Neuronal stem cell (in vitro differentiated cells): ENCODE measurements around the gene MICALL2.

Experiments
- DNase-seq: peaks from one replicate; pipeline ENCODE4 v3.0.0-alpha.2; 2013; ENCODE audit warnings: low spot score
- H2AFZ ChIP-seq: one replicate; pipeline ENCODE4 v1.6.1; 2013; ENCODE audit warnings: mild to moderate bottlenecking, low read length, inconsistent platforms
- H2AK5ac ChIP-seq: 2 replicates; pipeline ENCODE4 v1.6.1; 2013; ENCODE audit warnings: low read depth, mild to moderate bottlenecking, inconsistent platforms, low read length, moderate library complexity, mixed read lengths
- H2BK120ac ChIP-seq: 2 replicates; pipeline ENCODE4 v1.6.1; 2013; ENCODE audit warnings: low read depth, mild to moderate bottlenecking, inconsistent platforms, low read length, moderate library complexity, mixed read lengths
- H2BK12ac ChIP-seq: one replicate; pipeline ENCODE4 v1.6.1; 2013; ENCODE audit warnings: low read length, inconsistent platforms
- H2BK15ac ChIP-seq: 2 replicates; pipeline ENCODE4 v1.6.1; 2013; ENCODE audit warnings: mild to moderate bottlenecking, low read length, inconsistent platforms, mixed read lengths
- H2BK5ac ChIP-seq: one replicate; pipeline ENCODE4 v1.6.1; 2013; ENCODE audit warnings: inconsistent platforms, mild to moderate bottlenecking, low read length, moderate library complexity
- H3K14ac ChIP-seq: one replicate; pipeline ENCODE4 v1.6.1; 2013; ENCODE audit warnings: low read length, inconsistent platforms
- H3K18ac ChIP-seq: 2 replicates; pipeline ENCODE4 v1.6.1; 2013; ENCODE audit warnings: low read length, inconsistent platforms
- H3K23ac ChIP-seq: 2 replicates; pipeline ENCODE4 v1.6.1; 2013; ENCODE audit warnings: low read depth, mild to moderate bottlenecking, mixed read lengths, low read length, inconsistent platforms; ENCODE audit not compliant: poor library complexity
- H3K27ac ChIP-seq: replicated peaks from 3 replicates; pipeline ENCODE4 v1.5.1; 2013; ENCODE audit warnings: low read length, inconsistent platforms
- H3K27me3 ChIP-seq, 3 experiments: 2 replicates each; pipeline ENCODE4 v1.6.1; 2013; ENCODE audit warnings: low read length in 3 of 3, mild to moderate bottlenecking in 2 of 3, inconsistent platforms in 1 of 3, low read depth in 1 of 3, mixed read lengths in 1 of 3, moderate library complexity in 1 of 3; ENCODE audit not compliant: control insufficient read depth in 3 of 3, insufficient read depth in 3 of 3
- H3K36me3 ChIP-seq, 2 donors: replicated peaks in 1 of 2; 2 replicates each; pipeline ENCODE4 v1.6.1; 2013; ENCODE audit warnings: low read length in 2 of 2; ENCODE audit not compliant: control insufficient read depth in 2 of 2, insufficient read depth in 2 of 2
- H3K4ac ChIP-seq: 2 replicates; pipeline ENCODE4 v1.6.1; 2013; ENCODE audit warnings: inconsistent platforms, mild to moderate bottlenecking, low read length, moderate library complexity
- H3K4me1 ChIP-seq, 2 donors: 1 replicate in 1 of 2; 2 replicates in 1 of 2; pipeline ENCODE4 v1.6.1; 2013; ENCODE audit warnings: low read length in 2 of 2, low read depth in 1 of 2; ENCODE audit not compliant: control insufficient read depth in 2 of 2, insufficient read depth in 1 of 2
- H3K4me2 ChIP-seq: one replicate; pipeline ENCODE4 v1.6.1; 2013; ENCODE audit warnings: mild to moderate bottlenecking, low read length, inconsistent platforms; ENCODE audit not compliant: insufficient read depth, poor library complexity, severe bottlenecking
- H3K4me3 ChIP-seq, 2 donors: 2 replicates each; pipeline ENCODE4 v1.5.1; 2013; ENCODE audit warnings: low read length in 2 of 2, mild to moderate bottlenecking in 2 of 2, inconsistent platforms in 1 of 2, moderate library complexity in 1 of 2
- H3K79me1 ChIP-seq: one replicate; pipeline ENCODE4 v1.6.1; 2013; ENCODE audit warnings: low read depth, mild to moderate bottlenecking, inconsistent platforms, low read length, moderate library complexity
- H3K9ac ChIP-seq: one replicate; pipeline ENCODE4 v1.6.1; 2013; ENCODE audit warnings: mild to moderate bottlenecking, low read depth, low read length, inconsistent platforms; ENCODE audit not compliant: poor library complexity
- H3K9me3 ChIP-seq, 2 donors: replicated peaks in 1 of 2; 2 replicates each; pipeline versions ENCODE3 to v1.6.1; 2013; ENCODE audit warnings: low read length in 2 of 2, mild to moderate bottlenecking in 2 of 2, inconsistent platforms in 1 of 2, low read depth in 1 of 2, mixed read lengths in 1 of 2, moderate library complexity in 1 of 2; ENCODE audit not compliant: control insufficient read depth in 2 of 2, insufficient read depth in 1 of 2
- H4K8ac ChIP-seq: one replicate; pipeline ENCODE4 v1.6.1; 2013; ENCODE audit warnings: low read depth, mild to moderate bottlenecking, inconsistent platforms, low read length, moderate library complexity
- H4K91ac ChIP-seq: one replicate; pipeline ENCODE4 v1.6.1; 2013; ENCODE audit warnings: low read length, low read depth, mild to moderate bottlenecking, inconsistent platforms; ENCODE audit not compliant: poor library complexity
- WGBS, 2 donors: extraction: QIAGEN DNeasy Blood & Tissue Kit; methylation state at CpG; one replicate each; pipeline ENCODE4 v1.1.7; 2013; ENCODE audit warnings: missing lambda C conversion rate in 2 of 2, mixed read lengths in 1 of 2; ENCODE audit not compliant: insufficient read length in 2 of 2, insufficient replicate concordance in 1 of 2; ENCODE audit errors: extremely low coverage in 2 of 2; 5-methylcytosine and 5-hydroxymethylcytosine counted together

The MICALL2 gene

DNA sequence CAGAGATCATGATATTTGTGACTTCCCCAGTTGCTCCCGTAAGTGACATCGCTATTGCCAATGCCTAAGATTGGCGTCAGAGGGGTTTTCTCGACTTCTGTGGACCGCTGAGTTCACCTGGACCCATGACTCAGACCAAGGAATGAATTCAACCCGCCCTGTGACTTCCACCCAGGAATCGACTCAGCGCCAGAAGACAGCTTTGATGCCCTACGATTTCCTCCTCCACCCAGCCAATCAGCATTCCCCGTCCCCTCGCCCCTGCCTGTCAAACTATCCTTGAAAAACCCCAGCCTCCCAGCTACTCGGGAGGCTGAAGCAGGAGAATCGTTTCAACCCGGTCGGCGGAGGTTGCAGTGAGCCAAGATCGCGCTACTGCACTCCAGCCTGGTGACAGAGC lies 58.3 kb downstream of the MICALL2 start:
- Histone ChIP-seq H4K8ac (no peak overlapping the region), H2BK120ac (no peak overlapping the region), H3K27ac (no peak overlapping the region), H2BK12ac (no peak overlapping the region), H2AFZ (no peak overlapping the region), H3K9ac (no peak overlapping the region), H3K4me3 (no peak overlapping the region), H3K4me2 (no peak overlapping the region), H3K9me3 (peaks cover 3 to 4% of the 10 kb centered on the region in 2 donors), H3K27me3 (peaks cover 0 to 47% (median 38%) of the 10 kb centered on the region in 3 experiments), H3K79me1 (no peaks in the 10 kb centered on the region), H3K4me1 (peaks cover 3 to 6% of the 10 kb centered on the region in 2 donors), H3K23ac (no peak overlapping the region), H3K4ac (no peak overlapping the region), H2BK5ac (no peak overlapping the region), H3K18ac (no peak overlapping the region), H2BK15ac (no peak overlapping the region), H2AK5ac (no peak overlapping the region), H4K91ac (no peak overlapping the region), H3K36me3 (no peaks in the 10 kb centered on the region), H3K14ac (no peak overlapping the region)
- no peak for DNase-seq
- WGBS, 2 donors = no CpG with 5 or more reads among the region's 18 CpGs

DNA sequence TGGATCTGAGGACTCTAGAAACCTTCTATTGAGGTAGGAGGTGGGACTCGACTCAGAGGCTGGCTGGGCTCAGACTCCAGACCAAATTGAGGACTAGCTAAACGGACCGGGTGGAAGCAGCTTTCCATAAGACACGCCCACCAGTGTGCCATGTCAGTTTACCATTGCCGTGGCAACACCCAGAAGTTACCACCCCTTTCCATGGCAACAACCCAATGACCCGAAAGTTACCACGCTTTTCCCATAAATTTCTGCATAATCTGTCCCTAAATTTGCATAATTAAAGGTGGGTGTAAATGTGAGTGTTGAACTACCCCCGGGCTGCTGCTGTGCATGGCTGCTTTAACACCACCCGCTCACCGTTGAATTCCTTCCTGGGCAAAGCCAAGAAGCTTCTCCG lies 58.9 kb downstream of the MICALL2 start:
- Histone ChIP-seq H3K9ac (no peak overlapping the region), H2AFZ (no peak overlapping the region), H3K4me3 (no peak overlapping the region), H3K4ac (no peak overlapping the region), H4K8ac (no peak overlapping the region), H2BK120ac (no peak overlapping the region), H3K9me3 (peaks cover 3 to 4% of the 10 kb centered on the region in 2 donors), H2AK5ac (no peak overlapping the region), H3K23ac (no peak overlapping the region), H3K36me3 (no peaks in the 10 kb centered on the region), H3K27ac (no peak overlapping the region), H3K14ac (no peak overlapping the region), H3K4me1 (peaks cover 3 to 6% of the 10 kb centered on the region in 2 donors), H2BK5ac (no peak overlapping the region), H2BK15ac (no peak overlapping the region), H2BK12ac (no peak overlapping the region), H3K4me2 (no peak overlapping the region), H3K18ac (no peak overlapping the region), H4K91ac (no peak overlapping the region), H3K27me3 (peaks cover 0 to 44% (median 37%) of the 10 kb centered on the region in 3 experiments), H3K79me1 (no peaks in the 10 kb centered on the region)
- WGBS, 2 donors = no CpG with 5 or more reads among the region's 11 CpGs
- no peak for DNase-seq

DNA sequence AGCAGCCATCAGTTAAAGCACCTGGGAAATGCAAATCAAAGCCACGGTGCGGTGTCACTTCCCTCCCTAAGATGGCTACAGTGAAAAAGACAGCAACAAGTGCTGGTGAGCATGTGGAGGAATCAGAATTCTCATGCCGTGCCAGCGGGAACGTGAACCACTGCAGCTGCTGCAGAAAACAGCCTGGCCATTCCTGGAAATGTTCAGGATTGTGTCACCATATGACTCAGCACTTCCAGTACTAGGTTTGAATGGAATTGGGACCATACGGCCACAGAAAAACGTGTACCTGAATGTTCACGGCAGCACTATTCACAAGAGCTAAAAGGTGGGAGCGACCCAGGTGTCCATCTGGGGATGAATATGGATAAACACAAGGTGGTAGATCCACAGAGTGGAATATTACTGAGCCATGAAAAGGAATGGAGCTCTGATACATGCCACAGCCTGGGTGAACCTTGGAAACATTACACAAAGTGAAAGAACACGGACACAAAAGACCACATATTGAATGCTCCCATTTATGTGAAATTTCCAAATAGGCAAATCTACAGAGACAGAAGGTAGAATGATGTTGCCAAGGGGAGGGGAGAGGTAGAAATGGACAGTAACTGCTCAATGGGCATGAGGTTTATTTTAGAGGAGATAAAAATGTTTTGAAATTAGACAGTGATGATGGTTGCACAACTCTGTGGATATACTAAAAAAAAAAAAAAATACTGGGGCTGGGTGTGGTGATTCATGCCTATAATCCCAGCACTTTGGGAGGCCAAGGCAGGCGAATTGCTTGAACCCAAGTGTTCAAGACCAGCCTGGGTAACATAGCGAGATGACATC lies 61.6 kb downstream of the MICALL2 start:
- Histone ChIP-seq H2AFZ (no peak overlapping the region), H3K4me2 (no peak overlapping the region), H3K18ac (no peak overlapping the region), H3K27me3 (peaks cover 0 to 38% (median 18%) of the 10 kb centered on the region in 3 experiments), H3K79me1 (no peaks in the 10 kb centered on the region), H2BK12ac (no peak overlapping the region), H2BK120ac (no peak overlapping the region), H3K9me3 (peaks cover 10 to 11% of the 10 kb centered on the region in 2 donors), H2AK5ac (no peak overlapping the region), H3K4ac (no peak overlapping the region), H2BK15ac (no peak overlapping the region), H4K91ac (no peak overlapping the region), H3K36me3 (no peaks in the 10 kb centered on the region), H3K27ac (no peak overlapping the region), H4K8ac (no peak overlapping the region), H3K9ac (no peak overlapping the region), H3K4me1 (no peaks in the 10 kb centered on the region), H2BK5ac (no peak overlapping the region), H3K14ac (no peak overlapping the region), H3K4me3 (no peak overlapping the region), H3K23ac (no peak overlapping the region)
- DNase-seq = no peak
- WGBS, 2 donors = no CpG with 5 or more reads among the region's 12 CpGs

DNA sequence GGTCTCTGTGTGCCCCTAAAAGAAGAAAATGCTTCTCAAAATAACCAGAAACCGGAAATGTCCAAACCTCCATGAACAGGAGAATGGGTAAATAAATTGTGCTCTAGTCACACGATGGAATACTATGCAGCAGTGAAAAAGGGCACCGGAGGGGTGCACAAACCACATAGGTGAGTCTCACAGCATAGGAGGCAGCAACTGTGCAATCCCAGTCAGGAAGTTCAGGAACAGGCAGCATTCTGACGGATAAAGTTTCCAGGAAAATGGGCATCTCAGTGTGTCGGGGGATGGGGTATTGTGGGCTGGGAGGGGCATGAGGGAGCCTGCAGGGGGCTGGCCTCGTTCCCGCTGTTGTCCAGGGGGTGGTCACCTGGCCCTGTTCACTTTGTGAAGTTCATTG lies 63.1 kb downstream of the MICALL2 start:
- Histone ChIP-seq H3K9me3 (peaks cover 7 to 9% of the 10 kb centered on the region in 2 donors), H4K8ac (no peak overlapping the region), H3K27me3 (peaks cover 0 to 41% (median 8%) of the 10 kb centered on the region in 3 experiments), H3K4ac (no peak overlapping the region), H3K23ac (no peak overlapping the region), H3K79me1 (peaks cover 3% of the 10 kb centered on the region), H2BK5ac (no peak overlapping the region), H3K4me1 (no peaks in the 10 kb centered on the region), H2BK120ac (no peak overlapping the region), H2AK5ac (peak overlapping the region; percentile 9), H3K9ac (no peak overlapping the region), H3K27ac (no peak overlapping the region), H2BK15ac (no peak overlapping the region), H2BK12ac (no peak overlapping the region), H2AFZ (no peak overlapping the region), H3K14ac (no peak overlapping the region), H3K4me3 (no peak overlapping the region), H3K18ac (no peak overlapping the region), H4K91ac (no peak overlapping the region), H3K4me2 (no peak overlapping the region), H3K36me3 (no peaks in the 10 kb centered on the region)
- no CpG with 5 or more reads among the region's 7 CpGs for WGBS, 2 donors
- DNase-seq = no peak
